CD14-positive monocyte (primary cell): ENCODE measurements around the gene INPP4B. TPM values are rescaled to one million over a fixed set of nuclear protein-coding genes. Genes with fewer than 3 reads are reported as not detected.

Experiments
- DNase-seq, 3 donors: peaks; one replicate each; pipeline ENCODE4 v3.0.0-alpha.2; 2011 to 2022
- H2AFZ ChIP-seq: 2 replicates; pipeline ENCODE4 v1.6.0; 2012; ENCODE audit warnings: mild to moderate bottlenecking, low read depth, low read length, inconsistent platforms; ENCODE audit not compliant: insufficient read depth, poor library complexity, severe bottlenecking
- H3K27ac ChIP-seq, 2 donors: 1 replicate in 1 of 2; 2 replicates in 1 of 2; pipeline ENCODE4 v1.5.1; 2012 to 2013; ENCODE audit warnings: low read length in 2 of 2, control low read depth in 1 of 2, inconsistent platforms in 1 of 2, low read depth in 1 of 2, mild to moderate bottlenecking in 1 of 2
- H3K27me3 ChIP-seq, 2 donors: one replicate each; pipeline versions ENCODE4 v1.6.0 to v1.6.1; 2011 to 2013; ENCODE audit warnings: low read length in 2 of 2; ENCODE audit not compliant: control insufficient read depth in 2 of 2, insufficient read depth in 2 of 2
- H3K36me3 ChIP-seq, 2 donors: replicated peaks in 1 of 2; 1 replicate in 1 of 2; 2 replicates in 1 of 2; pipeline versions ENCODE4 v1.5.1 to v1.6.1; 2012 to 2013; ENCODE audit warnings: low read length in 2 of 2, control low read depth in 1 of 2, inconsistent platforms in 1 of 2, mild to moderate bottlenecking in 1 of 2; ENCODE audit not compliant: insufficient read depth in 2 of 2, control insufficient read depth in 1 of 2
- H3K4me1 ChIP-seq, 2 donors: 1 replicate in 1 of 2; 2 replicates in 1 of 2; pipeline versions ENCODE4 v1.5.1 to v1.6.1; 2012 to 2013; ENCODE audit warnings: low read length in 2 of 2, control low read depth in 1 of 2, inconsistent platforms in 1 of 2, mild to moderate bottlenecking in 1 of 2, moderate library complexity in 1 of 2; ENCODE audit not compliant: insufficient read depth in 2 of 2, control insufficient read depth in 1 of 2
- H3K4me2 ChIP-seq: replicated peaks from 2 replicates; pipeline ENCODE3; 2012; ENCODE audit warnings: low read length, moderate library complexity, mild to moderate bottlenecking; ENCODE audit not compliant: poor library complexity, severe bottlenecking; ENCODE audit errors: extremely low read depth
- H3K4me3 ChIP-seq, 3 experiments: fragments of 200-600 bp in 1 of 3; sonication (generic) in 1 of 3; replicated peaks in 1 of 3; 1 replicate in 2 of 3; 2 replicates in 1 of 3; pipeline ENCODE4 v1.5.1; 2011 to 2013; ENCODE audit warnings: low read length in 3 of 3, mild to moderate bottlenecking in 3 of 3, control low read depth in 2 of 3, low read depth in 2 of 3, inconsistent platforms in 1 of 3, moderate library complexity in 1 of 3
- H3K79me2 ChIP-seq: 2 replicates; pipeline ENCODE4 v1.6.0; 2012; ENCODE audit warnings: mild to moderate bottlenecking, control low read depth, inconsistent platforms, low read length, moderate library complexity; ENCODE audit not compliant: insufficient read depth
- H3K9ac ChIP-seq: 2 replicates; pipeline ENCODE4 v1.6.0; 2017; ENCODE audit warnings: low read length, mild to moderate bottlenecking; ENCODE audit not compliant: insufficient read depth, poor library complexity, severe bottlenecking
- H3K9me3 ChIP-seq, 2 donors: replicated peaks in 1 of 2; 1 replicate in 1 of 2; 2 replicates in 1 of 2; pipeline versions ENCODE4 v1.5.1 to v1.6.1; 2012 to 2013; ENCODE audit warnings: low read length in 2 of 2, control low read depth in 1 of 2; ENCODE audit not compliant: control insufficient read depth in 1 of 2, insufficient read depth in 1 of 2
- H4K20me1 ChIP-seq: 2 replicates; pipeline ENCODE4 v1.6.0; 2012; ENCODE audit warnings: mild to moderate bottlenecking, low read length, control low read depth, moderate library complexity; ENCODE audit not compliant: insufficient read depth
- H3K27ac Mint-ChIP-seq, 7 donors: one replicate each; pipeline ENCODE4 v1.8.0; 2020; ENCODE audit warnings: mild to moderate bottlenecking in 7 of 7, mixed read lengths in 7 of 7, moderate library complexity in 6 of 7, inconsistent platforms in 2 of 7
- H3K27me3 Mint-ChIP-seq, 3 donors: one replicate each; pipeline ENCODE4 v1.8.0; 2021 to 2022; ENCODE audit warnings: low read depth in 3 of 3, mild to moderate bottlenecking in 3 of 3, mixed read lengths in 3 of 3, moderate library complexity in 3 of 3, inconsistent platforms in 1 of 3
- H3K36me3 Mint-ChIP-seq, 2 donors: one replicate each; pipeline ENCODE4 v1.8.0; 2020; ENCODE audit warnings: mixed read lengths in 2 of 2, inconsistent platforms in 1 of 2, mild to moderate bottlenecking in 1 of 2
- H3K4me1 Mint-ChIP-seq: one replicate; pipeline ENCODE4 v1.8.0; 2020; ENCODE audit warnings: mild to moderate bottlenecking, mixed read lengths
- H3K4me3 Mint-ChIP-seq, 2 donors: one replicate each; pipeline ENCODE4 v1.8.0; 2020; ENCODE audit warnings: mild to moderate bottlenecking in 2 of 2, mixed read lengths in 2 of 2, moderate library complexity in 1 of 2
- H3K9me3 Mint-ChIP-seq, 7 donors: one replicate each; pipeline ENCODE4 v1.8.0; 2020 to 2022; ENCODE audit warnings: mixed read lengths in 7 of 7, mild to moderate bottlenecking in 6 of 7, moderate library complexity in 6 of 7, inconsistent platforms in 2 of 7
- WGBS: methylation state at CpG from one replicate; pipeline ENCODE4 v1.1.5; 2013; ENCODE audit warnings: missing lambda C conversion rate; ENCODE audit not compliant: insufficient coverage; 5-methylcytosine and 5-hydroxymethylcytosine counted together
- intact Hi-C, 2 donors: fragments of 100-400 bp; cut with micrococcal nuclease; formaldehyde crosslinking; loops; one replicate each; pipeline versions ENCODE4 v1.15.0 to v1.15.1; 2023
- polyA plus RNA-seq, 3 donors: library from polyadenylated mRNA; depleted of rRNA in 1 of 3; unstranded in 2 of 3; stranded (reverse) in 1 of 3; fragments of 300-500 nt in 2 of 3; fragments of >200 nt in 1 of 3; fragmentation: Illumina TruSeq in 2 of 3; gene quantifications; 1 replicate in 2 of 3; 2 replicates in 1 of 3; pipeline ENCODE4 v1.2.3, GENCODE V29; 2012 to 2021
- TF ChIP-seq, protein P1 (sequence below): fragments of 200-600 bp; IDR thresholded peaks from one replicate; pipeline ENCODE4 v1.8.0; 2022; ENCODE audit warnings: antibody characterized with exemption, mild to moderate bottlenecking

The INPP4B gene
- polyA plus RNA-seq, 3 donors = 0.13 to 0.38 (median 0.22) TPM

DNA sequence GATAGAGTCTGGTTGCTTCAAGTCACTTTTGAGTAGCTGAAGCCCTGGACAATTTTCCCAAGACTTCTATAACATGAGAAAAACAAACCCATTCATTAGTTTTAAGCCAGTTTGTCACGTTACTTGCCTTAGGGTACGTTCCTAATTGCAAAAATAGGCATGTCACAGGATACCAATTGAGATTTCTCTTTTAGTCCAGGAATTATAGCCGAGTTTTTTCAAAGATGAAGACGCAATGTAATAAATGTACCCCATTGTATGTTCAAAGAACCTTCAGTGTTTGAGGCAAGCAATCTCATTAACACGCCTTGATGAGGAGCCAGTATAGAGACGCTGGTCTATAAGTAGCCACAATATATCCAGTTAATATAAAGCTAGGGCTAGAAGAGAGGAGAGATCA is 534.2 kb downstream of the INPP4B start:
- TF ChIP-seq, protein P1, sequence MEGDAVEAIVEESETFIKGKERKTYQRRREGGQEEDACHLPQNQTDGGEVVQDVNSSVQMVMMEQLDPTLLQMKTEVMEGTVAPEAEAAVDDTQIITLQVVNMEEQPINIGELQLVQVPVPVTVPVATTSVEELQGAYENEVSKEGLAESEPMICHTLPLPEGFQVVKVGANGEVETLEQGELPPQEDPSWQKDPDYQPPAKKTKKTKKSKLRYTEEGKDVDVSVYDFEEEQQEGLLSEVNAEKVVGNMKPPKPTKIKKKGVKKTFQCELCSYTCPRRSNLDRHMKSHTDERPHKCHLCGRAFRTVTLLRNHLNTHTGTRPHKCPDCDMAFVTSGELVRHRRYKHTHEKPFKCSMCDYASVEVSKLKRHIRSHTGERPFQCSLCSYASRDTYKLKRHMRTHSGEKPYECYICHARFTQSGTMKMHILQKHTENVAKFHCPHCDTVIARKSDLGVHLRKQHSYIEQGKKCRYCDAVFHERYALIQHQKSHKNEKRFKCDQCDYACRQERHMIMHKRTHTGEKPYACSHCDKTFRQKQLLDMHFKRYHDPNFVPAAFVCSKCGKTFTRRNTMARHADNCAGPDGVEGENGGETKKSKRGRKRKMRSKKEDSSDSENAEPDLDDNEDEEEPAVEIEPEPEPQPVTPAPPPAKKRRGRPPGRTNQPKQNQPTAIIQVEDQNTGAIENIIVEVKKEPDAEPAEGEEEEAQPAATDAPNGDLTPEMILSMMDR = no peak
- peaks cover 0 to 3% (median 0%) of the 10 kb centered on the region in 7 donors for H3K9me3 Mint-ChIP-seq
- no peaks in the 10 kb centered on the region for H3K9me3 ChIP-seq
- H4K20me1 ChIP-seq = no peaks in the 10 kb centered on the region
- H3K79me2 ChIP-seq = no peaks in the 10 kb centered on the region
- no peaks in the 10 kb centered on the region for H3K36me3 ChIP-seq
- no peak overlapping the region for H3K27ac ChIP-seq
- H3K27me3 Mint-ChIP-seq = no peaks in the 10 kb centered on the region
- H3K4me3 Mint-ChIP-seq = no peak overlapping the region
- H3K9ac ChIP-seq = no peak overlapping the region
- WGBS = 92% methylated on average over 4 of the region's 6 CpGs
- H3K4me1 Mint-ChIP-seq = peaks cover 2% of the 10 kb centered on the region
- H3K4me3 ChIP-seq = no peak overlapping the region
- intact Hi-C loops = no loop called here
- H3K27me3 ChIP-seq = no peaks in the 10 kb centered on the region
- H2AFZ ChIP-seq = no peak overlapping the region
- no peak overlapping the region for H3K4me2 ChIP-seq
- H3K36me3 Mint-ChIP-seq = no peaks in the 10 kb centered on the region
- no peaks in the 10 kb centered on the region for H3K4me1 ChIP-seq
- no peak for DNase-seq
- H3K27ac Mint-ChIP-seq = no peak overlapping the region

- Mint-ChIP-seq H3K27ac (no peak overlapping the region), H3K27me3 (no peaks in the 10 kb centered on the region), H3K4me1 (peaks cover 2% of the 10 kb centered on the region), H3K4me3 (no peak overlapping the region), H3K36me3 (no peaks in the 10 kb centered on the region), H3K9me3 (peaks cover 0 to 3% (median 0%) of the 10 kb centered on the region in 7 donors)
- no peaks in the 10 kb centered on the region for H3K9me3 ChIP-seq
- no peak for DNase-seq
- H3K9ac ChIP-seq = no peak overlapping the region
- no peak overlapping the region for H3K27ac ChIP-seq
- H4K20me1 ChIP-seq = no peaks in the 10 kb centered on the region
- H3K27me3 ChIP-seq = no peaks in the 10 kb centered on the region
- no peak overlapping the region for H2AFZ ChIP-seq
- H3K4me1 ChIP-seq = no peaks in the 10 kb centered on the region
- no peaks in the 10 kb centered on the region for H3K36me3 ChIP-seq
- intact Hi-C loops = no loop called here
- H3K4me3 ChIP-seq = no peak overlapping the region
- H3K4me2 ChIP-seq = no peak overlapping the region
- TF ChIP-seq, protein P1 = no peak
- no peaks in the 10 kb centered on the region for H3K79me2 ChIP-seq
- 100% methylated on average over 1 of the region's 1 CpG for WGBS
Observed at GRCh38 chr4:142309772-142310171, 536.3 kb downstream of the INPP4B start.
